ENCODE measurements around the gene EFNB1. TPM values are rescaled to one million over a fixed set of nuclear protein-coding genes. Genes with fewer than 3 reads are reported as not detected.

Gene EFNB1
- total RNA-seq, 1 experiment from 2014 or later, result 16.4 TPM

DNA sequence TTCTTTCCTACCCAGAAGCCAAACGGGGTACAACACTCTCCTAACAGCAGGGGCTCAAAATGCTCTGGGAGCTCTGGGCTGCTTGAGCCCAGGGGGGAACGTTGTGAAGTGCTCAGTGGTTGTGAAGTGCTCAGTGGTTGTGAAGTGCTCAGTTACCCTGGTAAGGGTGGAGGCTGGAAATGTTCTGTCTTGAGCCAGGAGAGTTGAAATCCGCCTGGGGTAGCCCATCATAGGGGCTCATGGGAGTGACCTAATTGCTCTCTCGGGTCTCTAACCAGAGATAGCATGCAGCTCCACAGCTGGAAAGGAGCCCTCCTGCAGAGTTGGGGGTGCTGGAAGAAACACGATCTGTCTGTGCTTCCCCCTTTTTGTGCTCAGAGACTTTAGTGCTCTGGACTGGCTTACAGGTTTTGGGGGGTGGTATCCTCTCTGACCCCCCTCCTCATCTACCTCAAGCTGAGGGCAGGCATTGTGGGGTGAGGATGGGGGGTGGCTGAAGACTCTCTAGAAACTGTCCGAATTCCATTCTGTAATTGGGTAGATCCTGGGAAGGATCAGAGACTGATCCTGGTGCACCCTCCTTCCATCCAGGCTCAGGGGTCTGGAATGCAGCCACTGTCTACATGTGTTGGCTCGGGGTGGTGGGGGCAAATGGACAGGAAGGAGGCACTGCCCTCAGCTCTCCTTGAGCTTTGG, 2.7 kb downstream of the EFNB1 start:
- ATAC-seq, result no peak

More for the DNA sequence above, 2.7 kb downstream of the EFNB1 start:
- no peak for DNase-seq (ENCODE audit: low spot score)
- H3K9me3 Mint-ChIP-seq, result no peaks in the 10 kb centered on the region
- ChIA-PET CTCF (interaction anchor here (0.7 to 2.1 kb wide), 5 partner anchors 13 to 556 kb away, joined by 3 to 11 read pairs (median 5); no protein-coding TSS in a partner anchor), POLR2A (no interaction called here)
- TF ChIP-seq NFE2L1 (CRISPR knock-in tag; IDR thresholded peaks at IDR 0.05) (no peak), ELF4 (CRISPR knock-in tag; IDR thresholded peaks at IDR 0.05; ENCODE audit: low read depth) (no peak)
- TF ChIP-seq, protein P1, sequence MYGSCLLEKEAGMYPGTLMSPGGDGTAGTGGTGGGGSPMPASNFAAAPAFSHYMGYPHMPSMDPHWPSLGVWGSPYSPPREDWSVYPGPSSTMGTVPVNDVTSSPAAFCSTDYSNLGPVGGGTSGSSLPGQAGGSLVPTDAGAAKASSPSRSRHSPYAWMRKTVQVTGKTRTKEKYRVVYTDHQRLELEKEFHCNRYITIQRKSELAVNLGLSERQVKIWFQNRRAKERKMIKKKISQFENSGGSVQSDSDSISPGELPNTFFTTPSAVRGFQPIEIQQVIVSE (CRISPR knock-in tag; IDR thresholded peaks at IDR 0.05; ENCODE audit: borderline replicate concordance), result no peak
- TF ChIP-seq, protein P2, sequence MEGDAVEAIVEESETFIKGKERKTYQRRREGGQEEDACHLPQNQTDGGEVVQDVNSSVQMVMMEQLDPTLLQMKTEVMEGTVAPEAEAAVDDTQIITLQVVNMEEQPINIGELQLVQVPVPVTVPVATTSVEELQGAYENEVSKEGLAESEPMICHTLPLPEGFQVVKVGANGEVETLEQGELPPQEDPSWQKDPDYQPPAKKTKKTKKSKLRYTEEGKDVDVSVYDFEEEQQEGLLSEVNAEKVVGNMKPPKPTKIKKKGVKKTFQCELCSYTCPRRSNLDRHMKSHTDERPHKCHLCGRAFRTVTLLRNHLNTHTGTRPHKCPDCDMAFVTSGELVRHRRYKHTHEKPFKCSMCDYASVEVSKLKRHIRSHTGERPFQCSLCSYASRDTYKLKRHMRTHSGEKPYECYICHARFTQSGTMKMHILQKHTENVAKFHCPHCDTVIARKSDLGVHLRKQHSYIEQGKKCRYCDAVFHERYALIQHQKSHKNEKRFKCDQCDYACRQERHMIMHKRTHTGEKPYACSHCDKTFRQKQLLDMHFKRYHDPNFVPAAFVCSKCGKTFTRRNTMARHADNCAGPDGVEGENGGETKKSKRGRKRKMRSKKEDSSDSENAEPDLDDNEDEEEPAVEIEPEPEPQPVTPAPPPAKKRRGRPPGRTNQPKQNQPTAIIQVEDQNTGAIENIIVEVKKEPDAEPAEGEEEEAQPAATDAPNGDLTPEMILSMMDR (IDR thresholded peaks at IDR 0.05), result no peak
- TF ChIP-seq, protein P3, sequence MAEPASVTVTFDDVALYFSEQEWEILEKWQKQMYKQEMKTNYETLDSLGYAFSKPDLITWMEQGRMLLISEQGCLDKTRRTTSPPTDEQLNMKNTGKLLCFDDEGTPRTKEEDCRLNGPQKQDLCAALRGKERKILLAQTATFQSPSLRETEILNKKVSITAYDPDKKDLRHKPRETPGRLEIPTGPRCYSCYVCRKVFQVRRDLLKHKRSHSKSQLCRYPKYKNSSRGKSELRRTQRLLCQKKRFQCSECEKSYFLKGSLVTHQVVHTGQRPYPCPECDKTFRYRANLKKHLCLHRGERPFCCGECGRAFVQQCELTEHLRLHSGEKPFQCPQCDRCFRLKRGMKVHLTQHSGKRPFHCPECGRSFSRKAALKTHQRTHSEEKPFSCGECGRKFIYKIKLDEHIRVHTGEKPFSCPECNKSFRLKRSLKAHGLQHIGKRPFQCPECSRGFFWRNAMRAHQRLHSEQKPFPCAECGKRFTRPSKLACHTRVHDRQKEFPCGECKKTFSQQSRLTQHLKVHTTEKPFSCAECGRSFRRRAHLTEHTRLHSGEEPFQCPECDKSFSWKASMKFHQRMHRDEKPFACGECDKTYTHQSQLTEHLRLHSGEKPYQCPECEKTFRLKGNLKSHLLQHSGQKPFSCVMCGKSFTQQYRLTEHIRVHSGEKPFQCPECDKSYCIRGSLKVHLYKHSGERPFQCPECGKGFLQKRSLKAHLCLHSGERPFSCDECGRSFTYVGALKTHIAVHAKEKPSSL (CRISPR knock-in tag; conservative IDR thresholded peaks at IDR 0.05), result no peak
- TF ChIP-seq, protein P4, sequence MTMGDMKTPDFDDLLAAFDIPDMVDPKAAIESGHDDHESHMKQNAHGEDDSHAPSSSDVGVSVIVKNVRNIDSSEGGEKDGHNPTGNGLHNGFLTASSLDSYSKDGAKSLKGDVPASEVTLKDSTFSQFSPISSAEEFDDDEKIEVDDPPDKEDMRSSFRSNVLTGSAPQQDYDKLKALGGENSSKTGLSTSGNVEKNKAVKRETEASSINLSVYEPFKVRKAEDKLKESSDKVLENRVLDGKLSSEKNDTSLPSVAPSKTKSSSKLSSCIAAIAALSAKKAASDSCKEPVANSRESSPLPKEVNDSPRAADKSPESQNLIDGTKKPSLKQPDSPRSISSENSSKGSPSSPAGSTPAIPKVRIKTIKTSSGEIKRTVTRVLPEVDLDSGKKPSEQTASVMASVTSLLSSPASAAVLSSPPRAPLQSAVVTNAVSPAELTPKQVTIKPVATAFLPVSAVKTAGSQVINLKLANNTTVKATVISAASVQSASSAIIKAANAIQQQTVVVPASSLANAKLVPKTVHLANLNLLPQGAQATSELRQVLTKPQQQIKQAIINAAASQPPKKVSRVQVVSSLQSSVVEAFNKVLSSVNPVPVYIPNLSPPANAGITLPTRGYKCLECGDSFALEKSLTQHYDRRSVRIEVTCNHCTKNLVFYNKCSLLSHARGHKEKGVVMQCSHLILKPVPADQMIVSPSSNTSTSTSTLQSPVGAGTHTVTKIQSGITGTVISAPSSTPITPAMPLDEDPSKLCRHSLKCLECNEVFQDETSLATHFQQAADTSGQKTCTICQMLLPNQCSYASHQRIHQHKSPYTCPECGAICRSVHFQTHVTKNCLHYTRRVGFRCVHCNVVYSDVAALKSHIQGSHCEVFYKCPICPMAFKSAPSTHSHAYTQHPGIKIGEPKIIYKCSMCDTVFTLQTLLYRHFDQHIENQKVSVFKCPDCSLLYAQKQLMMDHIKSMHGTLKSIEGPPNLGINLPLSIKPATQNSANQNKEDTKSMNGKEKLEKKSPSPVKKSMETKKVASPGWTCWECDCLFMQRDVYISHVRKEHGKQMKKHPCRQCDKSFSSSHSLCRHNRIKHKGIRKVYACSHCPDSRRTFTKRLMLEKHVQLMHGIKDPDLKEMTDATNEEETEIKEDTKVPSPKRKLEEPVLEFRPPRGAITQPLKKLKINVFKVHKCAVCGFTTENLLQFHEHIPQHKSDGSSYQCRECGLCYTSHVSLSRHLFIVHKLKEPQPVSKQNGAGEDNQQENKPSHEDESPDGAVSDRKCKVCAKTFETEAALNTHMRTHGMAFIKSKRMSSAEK (CRISPR knock-in tag; IDR thresholded peaks at IDR 0.05; ENCODE audit: borderline replicate concordance), result no peak
- TF ChIP-seq, protein P5, sequence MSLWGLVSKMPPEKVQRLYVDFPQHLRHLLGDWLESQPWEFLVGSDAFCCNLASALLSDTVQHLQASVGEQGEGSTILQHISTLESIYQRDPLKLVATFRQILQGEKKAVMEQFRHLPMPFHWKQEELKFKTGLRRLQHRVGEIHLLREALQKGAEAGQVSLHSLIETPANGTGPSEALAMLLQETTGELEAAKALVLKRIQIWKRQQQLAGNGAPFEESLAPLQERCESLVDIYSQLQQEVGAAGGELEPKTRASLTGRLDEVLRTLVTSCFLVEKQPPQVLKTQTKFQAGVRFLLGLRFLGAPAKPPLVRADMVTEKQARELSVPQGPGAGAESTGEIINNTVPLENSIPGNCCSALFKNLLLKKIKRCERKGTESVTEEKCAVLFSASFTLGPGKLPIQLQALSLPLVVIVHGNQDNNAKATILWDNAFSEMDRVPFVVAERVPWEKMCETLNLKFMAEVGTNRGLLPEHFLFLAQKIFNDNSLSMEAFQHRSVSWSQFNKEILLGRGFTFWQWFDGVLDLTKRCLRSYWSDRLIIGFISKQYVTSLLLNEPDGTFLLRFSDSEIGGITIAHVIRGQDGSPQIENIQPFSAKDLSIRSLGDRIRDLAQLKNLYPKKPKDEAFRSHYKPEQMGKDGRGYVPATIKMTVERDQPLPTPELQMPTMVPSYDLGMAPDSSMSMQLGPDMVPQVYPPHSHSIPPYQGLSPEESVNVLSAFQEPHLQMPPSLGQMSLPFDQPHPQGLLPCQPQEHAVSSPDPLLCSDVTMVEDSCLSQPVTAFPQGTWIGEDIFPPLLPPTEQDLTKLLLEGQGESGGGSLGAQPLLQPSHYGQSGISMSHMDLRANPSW (CRISPR knock-in tag; conservative IDR thresholded peaks at IDR 0.05; ENCODE audit: low read depth), result no peak
- peaks cover 19% of the 10 kb centered on the region for H3K4me1 Mint-ChIP-seq
- peaks cover 99% of the 10 kb centered on the region for H3K27me3 Mint-ChIP-seq (ENCODE audit: low read depth)
- no peaks in the 10 kb centered on the region for H3K36me3 Mint-ChIP-seq
- peak overlapping the region; percentile 56 for H3K4me3 Mint-ChIP-seq
- H3K27ac Mint-ChIP-seq, result no peak overlapping the region

Data from WTC11 (cell line).